T-helper 1 cell (primary cell): Measurements from ENCODE around the gene TCF12.

Experiments
- DNase-seq, 5 donors: peaks; one replicate each; pipeline ENCODE4 v3.0.0-alpha.2; 2012 to 2020

Gene TCF12

GRCh38 chr15:57272771-57273357, 354.4 kb downstream of the TCF12 start:
- no peak for DNase-seq

- no peak for DNase-seq
Observed at GRCh38 chr15:57273402-57273801, 355.0 kb downstream of the TCF12 start.

GRCh38 chr15:57278439-57278838, 360.0 kb downstream of the TCF12 start:
- no peak for DNase-seq

- no peak for DNase-seq
Observed at GRCh38 chr15:57280464-57280863, 362.0 kb downstream of the TCF12 start.

- no peak for DNase-seq
Observed at GRCh38 chr15:57281321-57281720, 362.9 kb downstream of the TCF12 start.

GRCh38 chr15:57282686-57283085, 364.2 kb downstream of the TCF12 start:
- no peak for DNase-seq

GRCh38 chr15:57283774-57284503, 365.5 kb downstream of the TCF12 start:
- no peak for DNase-seq

- no peak for DNase-seq
Observed at GRCh38 chr15:57284535-57284934, 366.1 kb downstream of the TCF12 start.

- no peak for DNase-seq
Observed at GRCh38 chr15:57285386-57285785, 366.9 kb downstream of the TCF12 start.

GRCh38 chr15:57286446-57287122, 368.1 kb downstream of the TCF12 start:
- DNase-seq: no peak

GRCh38 chr15:57287123-57287521, 368.7 kb downstream of the TCF12 start:
- no peak for DNase-seq

GRCh38 chr15:57288926-57289580, 370.6 kb downstream of the TCF12 start:
- DNase-seq: no peak

- no peak for DNase-seq
Observed at GRCh38 chr15:57290187-57290586, 371.7 kb downstream of the TCF12 start.

- no peak for DNase-seq
Observed at GRCh38 chr15:57290826-57291225, 372.4 kb downstream of the TCF12 start.

- DNase-seq: no peak
Observed at GRCh38 chr15:57296473-57297162, 378.2 kb downstream of the TCF12 start.

- no peak for DNase-seq
Observed at GRCh38 chr15:57297163-57297593, 378.7 kb downstream of the TCF12 start.

- no peak for DNase-seq
Observed at GRCh38 chr15:57297630-57298029, 379.2 kb downstream of the TCF12 start.

GRCh38 chr15:57298204-57298603, 379.8 kb downstream of the TCF12 start:
- no peak for DNase-seq

GRCh38 chr15:57298843-57299550, 380.6 kb downstream of the TCF12 start:
- no peak for DNase-seq

- DNase-seq: no peak
Observed at GRCh38 chr15:57301307-57301706, 382.9 kb downstream of the TCF12 start.

- DNase-seq: no peak
Observed at GRCh38 chr15:57302640-57303257, 384.3 kb downstream of the TCF12 start.

- no peak for DNase-seq
Observed at GRCh38 chr15:57305009-57305408, 386.6 kb downstream of the TCF12 start.
